H1 (cell line): Measurements from ENCODE around the gene PLEKHA5. TPM values are rescaled to one million over a fixed set of nuclear protein-coding genes. Genes with fewer than 3 reads are reported as not detected.

Experiments
- polyA plus RNA-seq, 7 experiments: library from polyadenylated mRNA; depleted of rRNA in 3 of 7; stranded (reverse) in 5 of 7; unstranded in 2 of 7; fragments of >200 nt in 5 of 7; fragments of 200-250 nt in 2 of 7; gene quantifications; 1 replicate in 5 of 7; 2 replicates in 1 of 7; 4 replicates in 1 of 7; pipeline versions ENCODE4 v1.2.1 to v1.2.3, GENCODE V29; 2011 to 2013; ENCODE audit warnings: missing spikeins in 2 of 7, mixed read lengths in 2 of 7
- total RNA-seq: library from RNA; stranded (reverse); fragmentation: NEBNext Ultra II Directional; extraction: Animal tissue kit (Norgen Biotek cat#: 25700); gene quantifications from 2 replicates; pipeline ENCODE4 v1.2.1, GENCODE V29; 2021
- TF ChIP-seq, protein P1 (sequence below), 3 experiments: IDR thresholded peaks; 1 replicate in 2 of 3; 2 replicates in 1 of 3; pipeline versions ENCODE4 v1.5.1 to v1.6.1; 2011; ENCODE audit warnings: low read length in 3 of 3, mild to moderate bottlenecking in 3 of 3, inconsistent platforms in 2 of 3, low read depth in 1 of 3, moderate library complexity in 1 of 3; ENCODE audit not compliant: insufficient read depth in 1 of 3; ENCODE audit errors: control extremely low read depth in 1 of 3
- TF ChIP-seq, protein P2 (sequence below): IDR thresholded peaks from 2 replicates; pipeline ENCODE4 v1.6.1; 2011; ENCODE audit warnings: low read length, improper control_type of control experiment

PLEKHA5 gene
- total and polyA plus RNA-seq, 2 of the 8 experiments (the other 6 are each of a cell fraction or from before 2014, with no cell fraction given): 17.2 to 66.1 TPM

DNA sequence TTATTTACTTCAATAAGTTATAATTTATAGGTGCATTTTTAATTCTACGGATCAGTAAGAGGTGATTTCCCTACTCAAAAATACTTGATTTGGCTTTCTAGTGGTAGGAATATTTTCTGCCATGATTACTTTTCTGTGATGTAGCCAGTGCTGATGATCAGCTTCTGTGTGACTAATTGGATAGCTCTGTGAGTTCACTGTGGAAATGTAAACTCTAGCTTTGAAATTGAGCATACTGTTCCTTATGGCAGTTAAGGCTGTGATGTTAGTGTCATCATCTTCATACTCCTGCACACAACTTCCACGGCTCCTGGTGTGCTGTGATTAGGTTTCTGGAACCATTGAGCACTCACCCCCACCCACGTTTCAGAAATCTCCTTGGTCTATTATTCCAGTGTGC, 48.2 kb downstream of the PLEKHA5 start (continued):
- TF ChIP-seq, protein P1, sequence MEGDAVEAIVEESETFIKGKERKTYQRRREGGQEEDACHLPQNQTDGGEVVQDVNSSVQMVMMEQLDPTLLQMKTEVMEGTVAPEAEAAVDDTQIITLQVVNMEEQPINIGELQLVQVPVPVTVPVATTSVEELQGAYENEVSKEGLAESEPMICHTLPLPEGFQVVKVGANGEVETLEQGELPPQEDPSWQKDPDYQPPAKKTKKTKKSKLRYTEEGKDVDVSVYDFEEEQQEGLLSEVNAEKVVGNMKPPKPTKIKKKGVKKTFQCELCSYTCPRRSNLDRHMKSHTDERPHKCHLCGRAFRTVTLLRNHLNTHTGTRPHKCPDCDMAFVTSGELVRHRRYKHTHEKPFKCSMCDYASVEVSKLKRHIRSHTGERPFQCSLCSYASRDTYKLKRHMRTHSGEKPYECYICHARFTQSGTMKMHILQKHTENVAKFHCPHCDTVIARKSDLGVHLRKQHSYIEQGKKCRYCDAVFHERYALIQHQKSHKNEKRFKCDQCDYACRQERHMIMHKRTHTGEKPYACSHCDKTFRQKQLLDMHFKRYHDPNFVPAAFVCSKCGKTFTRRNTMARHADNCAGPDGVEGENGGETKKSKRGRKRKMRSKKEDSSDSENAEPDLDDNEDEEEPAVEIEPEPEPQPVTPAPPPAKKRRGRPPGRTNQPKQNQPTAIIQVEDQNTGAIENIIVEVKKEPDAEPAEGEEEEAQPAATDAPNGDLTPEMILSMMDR (IDR thresholded peaks at IDR 0.05; ENCODE audit: control extremely low read depth in 1 of 3, insufficient read depth in 1 of 3, low read depth in 1 of 3, low read length in 3 of 3): no peak
- TF ChIP-seq, protein P2, sequence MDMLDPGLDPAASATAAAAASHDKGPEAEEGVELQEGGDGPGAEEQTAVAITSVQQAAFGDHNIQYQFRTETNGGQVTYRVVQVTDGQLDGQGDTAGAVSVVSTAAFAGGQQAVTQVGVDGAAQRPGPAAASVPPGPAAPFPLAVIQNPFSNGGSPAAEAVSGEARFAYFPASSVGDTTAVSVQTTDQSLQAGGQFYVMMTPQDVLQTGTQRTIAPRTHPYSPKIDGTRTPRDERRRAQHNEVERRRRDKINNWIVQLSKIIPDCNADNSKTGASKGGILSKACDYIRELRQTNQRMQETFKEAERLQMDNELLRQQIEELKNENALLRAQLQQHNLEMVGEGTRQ: no peak
